ENCODE results near the gene THBS1. TPM values are rescaled to one million over a fixed set of nuclear protein-coding genes. Genes with fewer than 3 reads are reported as not detected.

THBS1 gene
- polyA plus RNA-seq (ENCODE audit: low read depth in 6 of 6) = 1 to 10 TPM in 1 of 6 donors, under 1 TPM in 4, not detected in 1; 0.31 to 2.3 (median 0.88) TPM

- H3K9me3 Mint-ChIP-seq = no peaks in the 10 kb centered on the region
- peaks cover 49 to 72% (median 61%) of the 10 kb centered on the region in 3 donors for H3K27me3 Mint-ChIP-seq
- H3K4me3 Mint-ChIP-seq = peak within 1 kb of the TSS in 7 of 8 donors; percentile 1 to 74 (median 64)
- no peaks in the 10 kb centered on the region for H3K36me3 Mint-ChIP-seq
- DNase-seq (no peak), ATAC-seq (ENCODE audit: low read depth in 2 of 2) (no peak)
- peaks cover 11 to 15% (median 15%) of the 10 kb centered on the region in 3 donors for H3K4me1 Mint-ChIP-seq
- no peak within 1 kb of the TSS for H3K27ac Mint-ChIP-seq
Measured at GRCh38 chr15:39580485-39581241, at the start of gene THBS1. THBS1 (plus strand) TSS chr15:39581079; CDS start chr15:39581858, 779 bp downstream.

- Mint-ChIP-seq H3K9me3 (no peaks in the 10 kb centered on the region), H3K36me3 (no peaks in the 10 kb centered on the region), H3K27me3 (peaks cover 0 to 14% (median 0%) of the 10 kb centered on the region in 3 donors), H3K4me3 (peak overlapping the region in 1 of 8 donors; percentile 74), H3K4me1 (peaks cover 0 to 1% (median 0%) of the 10 kb centered on the region in 3 donors), H3K27ac (no peak overlapping the region)
- ATAC-seq (ENCODE audit: low read depth in 2 of 2) = no peak
- DNase-seq = no peak
Measured at GRCh38 chr15:39534996-39535395, 45.9 kb upstream of the THBS1 start.

GRCh38 chr15:39535466-39535865 is 45.4 kb upstream of the THBS1 start:
- Mint-ChIP-seq H3K27me3 (peaks cover 0 to 12% (median 0%) of the 10 kb centered on the region in 3 donors), H3K9me3 (no peaks in the 10 kb centered on the region), H3K27ac (no peak overlapping the region), H3K4me1 (peaks cover 0 to 6% (median 0%) of the 10 kb centered on the region in 3 donors), H3K36me3 (no peaks in the 10 kb centered on the region), H3K4me3 (peak overlapping the region in 1 of 8 donors; percentile 6)
- ATAC-seq (ENCODE audit: low read depth in 2 of 2) (no peak), DNase-seq (no peak)

GRCh38 chr15:39538936-39539335 is 41.9 kb upstream of the THBS1 start:
- peaks cover 0 to 7% (median 0%) of the 10 kb centered on the region in 7 donors for H3K9me3 Mint-ChIP-seq
- H3K36me3 Mint-ChIP-seq = no peaks in the 10 kb centered on the region
- H3K4me3 Mint-ChIP-seq = no peak overlapping the region
- DNase-seq (no peak), ATAC-seq (ENCODE audit: low read depth in 2 of 2) (no peak)
- H3K27ac Mint-ChIP-seq = no peak overlapping the region
- peaks cover 0 to 6% (median 0%) of the 10 kb centered on the region in 3 donors for H3K4me1 Mint-ChIP-seq
- H3K27me3 Mint-ChIP-seq = peaks cover 0 to 8% (median 6%) of the 10 kb centered on the region in 3 donors

GRCh38 chr15:39539466-39539865 is 41.4 kb upstream of the THBS1 start:
- Mint-ChIP-seq H3K27ac (no peak overlapping the region), H3K9me3 (peaks cover 0 to 7% (median 0%) of the 10 kb centered on the region in 7 donors), H3K4me3 (no peak overlapping the region), H3K36me3 (no peaks in the 10 kb centered on the region), H3K27me3 (peaks cover 0 to 6% (median 4%) of the 10 kb centered on the region in 3 donors), H3K4me1 (peaks cover 0 to 6% (median 0%) of the 10 kb centered on the region in 3 donors)
- no peak for ATAC-seq (ENCODE audit: low read depth in 2 of 2)
- DNase-seq = no peak

DNA sequence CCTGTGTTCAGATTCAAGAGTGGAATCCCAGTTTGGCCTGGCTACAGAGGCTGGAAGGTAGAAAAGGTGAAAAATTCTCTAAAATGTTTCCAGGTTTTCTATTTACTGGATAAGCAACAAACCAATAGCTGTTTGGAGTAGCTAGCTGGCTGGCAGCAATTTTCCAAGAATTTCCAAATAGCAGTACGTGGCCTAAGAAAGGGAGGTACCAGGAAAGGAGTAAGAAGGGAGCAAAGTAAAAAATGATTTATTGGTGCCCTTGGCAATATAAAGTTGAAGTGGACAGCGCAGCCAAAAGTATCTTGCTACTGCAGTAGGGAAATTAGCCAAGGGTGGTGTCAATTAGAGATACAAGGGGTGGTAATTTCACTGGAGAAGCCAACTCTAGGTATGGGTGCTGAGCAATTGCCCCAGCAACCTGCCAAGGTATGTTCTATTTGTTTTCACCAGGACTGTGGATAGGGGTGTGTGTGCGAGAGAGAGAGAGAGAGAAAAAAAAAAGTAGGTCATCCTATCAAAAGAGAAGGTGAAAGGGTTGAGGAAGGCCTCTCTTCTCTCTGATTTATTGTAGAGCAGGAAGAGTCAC is 40.8 kb upstream of the THBS1 start:
- Mint-ChIP-seq H3K4me3 (no peak overlapping the region), H3K36me3 (no peaks in the 10 kb centered on the region), H3K27ac (peak overlapping the region in 2 of 6 donors; percentile 9 to 61), H3K27me3 (peaks cover 0 to 6% (median 0%) of the 10 kb centered on the region in 3 donors), H3K9me3 (peaks cover 0 to 9% (median 6%) of the 10 kb centered on the region in 7 donors), H3K4me1 (peaks cover 0 to 6% (median 0%) of the 10 kb centered on the region in 3 donors)
- ATAC-seq (ENCODE audit: low read depth in 2 of 2) (no peak), DNase-seq (no peak)

DNA sequence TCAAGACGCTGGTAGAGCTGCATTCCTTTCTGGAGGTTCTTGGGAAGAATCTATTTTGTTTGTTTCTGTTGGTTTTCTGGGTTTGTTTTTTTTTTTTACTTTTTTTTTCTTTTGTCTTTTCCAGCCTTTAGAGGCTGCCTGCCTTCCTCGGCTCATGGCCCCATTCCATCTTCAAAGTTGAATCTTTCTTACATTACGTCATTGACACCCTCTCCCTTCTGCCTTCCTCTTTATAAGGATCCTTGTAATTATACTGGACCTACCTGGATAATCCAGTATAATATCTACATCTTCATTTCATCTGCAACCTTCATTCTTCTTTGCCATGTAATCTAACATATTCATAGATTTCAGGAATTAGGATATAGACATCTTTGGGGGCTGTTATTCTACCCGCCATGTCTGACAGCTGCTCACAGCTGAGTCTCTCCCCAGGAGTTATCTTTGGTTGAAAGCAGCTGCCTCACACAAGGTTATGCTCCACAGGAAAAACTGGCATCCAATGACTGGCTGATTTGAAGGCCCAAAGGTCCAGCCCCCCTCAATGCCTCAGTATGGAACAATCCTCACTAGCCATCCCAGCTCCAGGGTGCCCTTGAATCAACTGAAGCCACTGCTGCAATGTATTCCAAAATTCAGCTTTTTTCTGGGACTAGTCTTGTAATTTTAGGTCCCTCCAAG is 38.4 kb upstream of the THBS1 start:
- Mint-ChIP-seq H3K27me3 (peaks cover 0 to 6% (median 0%) of the 10 kb centered on the region in 3 donors), H3K9me3 (peaks cover 0 to 14% (median 6%) of the 10 kb centered on the region in 7 donors), H3K4me1 (peaks cover 0 to 6% (median 0%) of the 10 kb centered on the region in 3 donors), H3K4me3 (no peak overlapping the region), H3K27ac (no peak overlapping the region), H3K36me3 (no peaks in the 10 kb centered on the region)
- DNase-seq = no peak
- no peak for ATAC-seq (ENCODE audit: low read depth in 2 of 2)

DNA sequence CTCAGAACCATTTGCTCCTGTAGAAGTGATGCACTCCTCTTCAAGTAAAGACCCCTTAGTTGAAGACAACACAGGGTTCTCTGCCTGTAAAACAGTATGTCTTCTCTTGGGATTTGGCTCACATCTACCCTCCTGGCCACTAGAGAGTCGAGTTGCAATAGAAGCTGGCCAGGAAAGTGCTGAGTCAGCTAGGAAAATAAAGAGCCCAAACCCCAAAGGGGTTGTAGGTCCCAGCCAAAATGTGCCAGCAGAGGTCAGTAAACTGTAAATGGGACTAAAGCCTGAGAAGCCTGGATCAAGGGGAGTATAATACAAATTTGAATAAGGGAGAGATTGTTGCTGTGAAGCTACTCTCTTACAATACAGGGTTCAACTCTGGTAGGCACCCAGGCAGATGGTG is 37.2 kb upstream of the THBS1 start:
- ATAC-seq (ENCODE audit: low read depth in 2 of 2) = no peak
- DNase-seq = no peak
- no peaks in the 10 kb centered on the region for H3K36me3 Mint-ChIP-seq
- peaks cover 0 to 14% (median 10%) of the 10 kb centered on the region in 7 donors for H3K9me3 Mint-ChIP-seq
- H3K27ac Mint-ChIP-seq = no peak overlapping the region
- H3K27me3 Mint-ChIP-seq = peaks cover 0 to 6% (median 0%) of the 10 kb centered on the region in 3 donors
- no peak overlapping the region for H3K4me3 Mint-ChIP-seq
- H3K4me1 Mint-ChIP-seq = peaks cover 0 to 6% (median 0%) of the 10 kb centered on the region in 3 donors

- ATAC-seq (ENCODE audit: low read depth in 2 of 2) = no peak
- Mint-ChIP-seq H3K36me3 (no peaks in the 10 kb centered on the region), H3K27me3 (peaks cover 0 to 6% (median 5%) of the 10 kb centered on the region in 3 donors), H3K4me3 (no peak overlapping the region), H3K4me1 (no peaks in the 10 kb centered on the region), H3K27ac (no peak overlapping the region), H3K9me3 (peaks cover 0 to 14% (median 10%) of the 10 kb centered on the region in 7 donors)
- DNase-seq = no peak
Measured at GRCh38 chr15:39546842-39547241, 34.0 kb upstream of the THBS1 start.

DNA sequence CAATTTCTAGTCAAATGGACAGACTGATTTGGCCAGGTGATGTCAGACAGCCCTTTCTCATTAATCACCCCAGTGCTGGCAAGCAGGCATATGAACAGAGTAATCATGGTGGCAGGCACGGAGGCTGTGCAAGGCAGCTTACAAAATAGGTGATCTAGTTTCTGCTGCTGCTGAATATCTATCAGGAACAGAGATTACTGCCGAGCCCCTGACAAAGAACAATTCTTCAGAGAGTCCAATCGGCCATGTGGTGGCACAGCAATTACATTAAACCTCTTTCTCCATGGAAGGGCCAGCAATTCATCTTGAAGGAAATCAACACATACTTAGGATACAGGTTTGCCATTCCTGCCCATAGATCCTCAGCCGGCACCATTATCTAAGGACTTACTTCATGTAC is 32.3 kb upstream of the THBS1 start:
- no peak for DNase-seq
- no peaks in the 10 kb centered on the region for H3K4me1 Mint-ChIP-seq
- no peak overlapping the region for H3K4me3 Mint-ChIP-seq
- peaks cover 0 to 14% (median 5%) of the 10 kb centered on the region in 7 donors for H3K9me3 Mint-ChIP-seq
- no peak for ATAC-seq (ENCODE audit: low read depth in 2 of 2)
- H3K27me3 Mint-ChIP-seq = peaks cover 0 to 6% (median 5%) of the 10 kb centered on the region in 3 donors
- no peaks in the 10 kb centered on the region for H3K36me3 Mint-ChIP-seq
- no peak overlapping the region for H3K27ac Mint-ChIP-seq

- Mint-ChIP-seq H3K4me3 (no peak overlapping the region), H3K4me1 (no peaks in the 10 kb centered on the region), H3K27me3 (peaks cover 0 to 10% (median 5%) of the 10 kb centered on the region in 3 donors), H3K36me3 (no peaks in the 10 kb centered on the region), H3K9me3 (peaks cover 0 to 9% (median 3%) of the 10 kb centered on the region in 7 donors), H3K27ac (no peak overlapping the region)
- DNase-seq = no peak
- ATAC-seq (ENCODE audit: low read depth in 2 of 2) = no peak
Measured at GRCh38 chr15:39549912-39550311, 31.0 kb upstream of the THBS1 start.

DNA sequence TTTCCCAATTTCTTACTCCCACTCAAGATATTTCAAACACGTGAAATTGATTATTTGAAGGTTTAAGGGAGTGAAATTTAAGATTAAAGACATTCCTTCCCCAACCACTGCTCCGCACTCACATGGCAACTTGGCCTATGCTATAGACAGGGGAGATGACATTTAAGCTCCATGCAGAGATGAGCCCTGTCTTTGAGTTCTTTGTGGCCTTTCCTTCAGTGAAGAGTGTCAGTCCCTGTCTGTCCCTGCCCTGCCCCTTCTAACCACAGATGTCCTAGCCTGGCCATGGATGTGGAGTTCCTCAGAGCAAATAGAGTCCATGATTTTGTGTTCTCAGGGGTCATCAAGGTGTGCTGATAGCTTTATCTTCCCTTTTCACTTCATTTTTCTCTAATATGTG is 29.4 kb upstream of the THBS1 start:
- no peak for ATAC-seq (ENCODE audit: low read depth in 2 of 2)
- Mint-ChIP-seq H3K27ac (peak overlapping the region in 1 of 6 donors; percentile 8), H3K27me3 (peaks cover 0 to 10% (median 5%) of the 10 kb centered on the region in 3 donors), H3K36me3 (no peaks in the 10 kb centered on the region), H3K4me1 (no peaks in the 10 kb centered on the region), H3K9me3 (peaks cover 0 to 5% (median 0%) of the 10 kb centered on the region in 7 donors), H3K4me3 (no peak overlapping the region)
- no peak for DNase-seq

DNA sequence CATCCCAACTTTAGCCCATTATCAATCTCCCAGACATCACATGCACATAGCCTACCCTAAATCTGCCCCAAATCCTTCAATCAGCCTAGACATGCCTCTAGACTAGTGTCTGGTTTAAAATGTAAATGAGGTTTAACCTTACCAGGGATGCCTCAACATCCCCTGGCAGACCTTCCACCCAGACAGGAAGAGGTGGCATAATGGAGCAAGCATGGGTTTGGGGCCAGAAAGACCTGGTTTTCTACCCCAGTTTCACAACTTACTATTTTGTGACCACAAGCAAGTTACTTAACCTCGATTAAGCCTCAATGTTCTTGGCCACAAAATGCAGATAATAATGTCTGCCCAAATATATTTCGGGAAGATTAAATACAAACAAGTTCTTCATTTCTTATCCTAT is 28.3 kb upstream of the THBS1 start:
- no peak overlapping the region for H3K27ac Mint-ChIP-seq
- ATAC-seq (ENCODE audit: low read depth in 2 of 2) (no peak), DNase-seq (no peak)
- H3K4me3 Mint-ChIP-seq = no peak overlapping the region
- no peaks in the 10 kb centered on the region for H3K4me1 Mint-ChIP-seq
- peaks cover 0 to 5% (median 0%) of the 10 kb centered on the region in 7 donors for H3K9me3 Mint-ChIP-seq
- no peaks in the 10 kb centered on the region for H3K36me3 Mint-ChIP-seq
- H3K27me3 Mint-ChIP-seq = peaks cover 0 to 10% (median 5%) of the 10 kb centered on the region in 3 donors

Data from naive B cell (primary cell).